ENCODE data around the gene LRRC27. TPM values are rescaled to one million over a fixed set of nuclear protein-coding genes. Genes with fewer than 3 reads are reported as not detected.

The LRRC27 gene
- polyA plus RNA-seq, 3 donors = 3.6 to 12.8 (median 3.6) TPM

DNA sequence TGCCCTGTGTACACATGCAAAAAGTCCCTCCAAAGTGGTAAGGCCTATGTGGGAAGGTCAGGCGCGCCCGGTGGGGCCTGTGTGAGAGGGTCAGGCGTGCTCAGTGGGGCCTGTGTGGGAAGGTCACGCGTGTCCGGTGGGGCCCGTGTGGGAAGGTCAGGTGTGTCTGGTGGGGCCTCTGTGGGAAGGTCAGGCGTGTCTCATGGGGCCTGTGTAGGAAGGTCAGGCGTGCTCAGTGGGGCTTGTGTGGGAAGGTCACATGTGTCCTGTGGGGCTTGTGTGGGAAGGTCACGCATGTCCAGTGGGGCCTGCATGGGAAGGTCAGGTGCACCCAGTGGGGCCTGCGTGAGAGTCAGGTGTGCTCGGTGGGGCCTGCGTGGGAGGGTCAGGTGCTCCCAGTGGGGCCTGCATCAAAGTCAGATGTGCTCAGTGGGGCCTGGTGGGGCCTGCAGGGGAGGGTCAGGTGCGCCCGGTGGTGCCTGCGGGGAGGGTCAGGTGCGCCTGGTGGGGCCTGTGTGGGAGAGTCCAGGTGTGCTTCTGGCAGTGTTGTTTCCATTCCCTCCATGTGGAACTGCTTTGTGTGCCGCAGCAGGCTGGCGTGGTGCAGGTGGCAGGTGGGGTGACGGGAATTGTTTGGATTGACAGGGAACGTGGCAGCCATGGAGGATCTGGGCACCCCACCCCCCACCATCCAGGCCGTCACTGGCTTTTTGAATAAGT is 15.4 kb downstream of the LRRC27 start:
- no peaks in the 10 kb centered on the region for H4K20me1 ChIP-seq (ENCODE audit: insufficient read depth, low read length)
- intact Hi-C loops (cut with micrococcal nuclease) = no loop called here
- no peak overlapping the region for H2AFZ ChIP-seq (ENCODE audit: insufficient read depth, low read depth, low read length, poor library complexity, severe bottlenecking)
- Mint-ChIP-seq H3K4me1 (no peaks in the 10 kb centered on the region), H3K9me3 (peaks cover 0 to 3% (median 0%) of the 10 kb centered on the region in 7 donors), H3K4me3 (no peak overlapping the region), H3K27ac (no peak overlapping the region), H3K36me3 (peaks cover 61 to 64% of the 10 kb centered on the region in 2 donors), H3K27me3 (ENCODE audit: low read depth in 3 of 3) (peaks cover 0 to 2% (median 2%) of the 10 kb centered on the region in 3 donors)
- 94% methylated on average over 18 of the region's 23 CpGs for WGBS (ENCODE audit: insufficient coverage)
- peaks cover 15 to 70% of the 10 kb centered on the region in 2 donors for H3K36me3 ChIP-seq (replicated peaks in 1 of 2; ENCODE audit: control insufficient read depth in 1 of 2, insufficient read depth in 2 of 2, low read length in 2 of 2)
- no peaks in the 10 kb centered on the region for H3K4me1 ChIP-seq (ENCODE audit: control insufficient read depth in 1 of 2, insufficient read depth in 2 of 2, low read length in 2 of 2)
- H3K9me3 ChIP-seq (replicated peaks in 1 of 2; ENCODE audit: control insufficient read depth in 1 of 2, insufficient read depth in 1 of 2, low read length in 2 of 2) = no peaks in the 10 kb centered on the region
- no peak overlapping the region for H3K4me2 ChIP-seq (replicated peaks; ENCODE audit: extremely low read depth, low read length, poor library complexity, severe bottlenecking)
- H3K27me3 ChIP-seq (ENCODE audit: control insufficient read depth in 2 of 2, insufficient read depth in 2 of 2, low read length in 2 of 2) = no peaks in the 10 kb centered on the region
- TF ChIP-seq, protein P1, sequence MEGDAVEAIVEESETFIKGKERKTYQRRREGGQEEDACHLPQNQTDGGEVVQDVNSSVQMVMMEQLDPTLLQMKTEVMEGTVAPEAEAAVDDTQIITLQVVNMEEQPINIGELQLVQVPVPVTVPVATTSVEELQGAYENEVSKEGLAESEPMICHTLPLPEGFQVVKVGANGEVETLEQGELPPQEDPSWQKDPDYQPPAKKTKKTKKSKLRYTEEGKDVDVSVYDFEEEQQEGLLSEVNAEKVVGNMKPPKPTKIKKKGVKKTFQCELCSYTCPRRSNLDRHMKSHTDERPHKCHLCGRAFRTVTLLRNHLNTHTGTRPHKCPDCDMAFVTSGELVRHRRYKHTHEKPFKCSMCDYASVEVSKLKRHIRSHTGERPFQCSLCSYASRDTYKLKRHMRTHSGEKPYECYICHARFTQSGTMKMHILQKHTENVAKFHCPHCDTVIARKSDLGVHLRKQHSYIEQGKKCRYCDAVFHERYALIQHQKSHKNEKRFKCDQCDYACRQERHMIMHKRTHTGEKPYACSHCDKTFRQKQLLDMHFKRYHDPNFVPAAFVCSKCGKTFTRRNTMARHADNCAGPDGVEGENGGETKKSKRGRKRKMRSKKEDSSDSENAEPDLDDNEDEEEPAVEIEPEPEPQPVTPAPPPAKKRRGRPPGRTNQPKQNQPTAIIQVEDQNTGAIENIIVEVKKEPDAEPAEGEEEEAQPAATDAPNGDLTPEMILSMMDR (IDR thresholded peaks at IDR 0.05) = no peak
- H3K9ac ChIP-seq (ENCODE audit: insufficient read depth, low read length, poor library complexity, severe bottlenecking) = no peak overlapping the region
- no peak overlapping the region for H3K4me3 ChIP-seq (replicated peaks in 1 of 3; ENCODE audit: low read depth in 2 of 3, low read length in 3 of 3)
- no peaks in the 10 kb centered on the region for H3K79me2 ChIP-seq (ENCODE audit: insufficient read depth, low read length)
- DNase-seq = no peak
- H3K27ac ChIP-seq (ENCODE audit: low read depth in 1 of 2, low read length in 2 of 2) = no peak overlapping the region

DNA sequence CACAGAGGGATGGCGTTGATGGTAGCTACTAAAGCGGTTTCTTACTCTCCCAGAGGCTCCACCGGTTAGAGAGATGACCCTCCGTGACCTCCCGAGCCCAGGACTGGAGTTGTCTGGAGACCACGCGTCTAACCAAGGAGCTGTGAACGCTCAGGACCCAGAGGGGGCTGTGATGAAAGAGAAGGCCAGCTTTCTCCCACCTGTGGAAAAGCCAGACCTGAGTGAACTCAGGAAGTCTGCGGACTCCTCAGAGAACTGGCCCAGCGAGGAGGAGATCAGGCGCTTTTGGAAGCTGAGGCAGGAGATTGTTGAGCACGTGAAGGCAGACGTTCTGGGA is 15.9 kb downstream of the LRRC27 start:
- Histone ChIP-seq H3K36me3 (replicated peaks in 1 of 2; ENCODE audit: control insufficient read depth in 1 of 2, insufficient read depth in 2 of 2, low read length in 2 of 2) (peaks cover 15 to 64% of the 10 kb centered on the region in 2 donors), H3K4me1 (ENCODE audit: control insufficient read depth in 1 of 2, insufficient read depth in 2 of 2, low read length in 2 of 2) (no peaks in the 10 kb centered on the region), H3K9me3 (replicated peaks in 1 of 2; ENCODE audit: control insufficient read depth in 1 of 2, insufficient read depth in 1 of 2, low read length in 2 of 2) (no peaks in the 10 kb centered on the region), H3K79me2 (ENCODE audit: insufficient read depth, low read length) (no peaks in the 10 kb centered on the region), H3K27ac (ENCODE audit: low read depth in 1 of 2, low read length in 2 of 2) (no peak overlapping the region), H3K4me3 (replicated peaks in 1 of 3; ENCODE audit: low read depth in 2 of 3, low read length in 3 of 3) (no peak overlapping the region), H4K20me1 (ENCODE audit: insufficient read depth, low read length) (no peaks in the 10 kb centered on the region), H3K27me3 (ENCODE audit: control insufficient read depth in 2 of 2, insufficient read depth in 2 of 2, low read length in 2 of 2) (no peaks in the 10 kb centered on the region), H3K4me2 (replicated peaks; ENCODE audit: extremely low read depth, low read length, poor library complexity, severe bottlenecking) (no peak overlapping the region), H2AFZ (ENCODE audit: insufficient read depth, low read depth, low read length, poor library complexity, severe bottlenecking) (no peak overlapping the region), H3K9ac (ENCODE audit: insufficient read depth, low read length, poor library complexity, severe bottlenecking) (no peak overlapping the region)
- no peak for DNase-seq
- intact Hi-C loops (cut with micrococcal nuclease) = no loop called here
- Mint-ChIP-seq H3K4me1 (peaks cover 1% of the 10 kb centered on the region), H3K27me3 (ENCODE audit: low read depth in 3 of 3) (peaks cover 0 to 2% (median 2%) of the 10 kb centered on the region in 3 donors), H3K4me3 (no peak overlapping the region), H3K9me3 (no peaks in the 10 kb centered on the region), H3K36me3 (peaks cover 58 to 62% of the 10 kb centered on the region in 2 donors), H3K27ac (no peak overlapping the region)
- TF ChIP-seq, protein P1 (IDR thresholded peaks at IDR 0.05) = no peak
- WGBS (ENCODE audit: insufficient coverage) = 100% methylated on average over 10 of the region's 13 CpGs
